Endometrium (tissue), 2 donors: Measurements from ENCODE around the gene DAZL.

ENCODE experiments used
- FAIRE-seq: peaks from 2 replicates; lab custom pipeline; 2012; peaks lifted over from hg19 to GRCh38; lab: Jason Lieb, UNC
- donor health status: control.
- donor health status: control.

DAZL gene

DNA sequence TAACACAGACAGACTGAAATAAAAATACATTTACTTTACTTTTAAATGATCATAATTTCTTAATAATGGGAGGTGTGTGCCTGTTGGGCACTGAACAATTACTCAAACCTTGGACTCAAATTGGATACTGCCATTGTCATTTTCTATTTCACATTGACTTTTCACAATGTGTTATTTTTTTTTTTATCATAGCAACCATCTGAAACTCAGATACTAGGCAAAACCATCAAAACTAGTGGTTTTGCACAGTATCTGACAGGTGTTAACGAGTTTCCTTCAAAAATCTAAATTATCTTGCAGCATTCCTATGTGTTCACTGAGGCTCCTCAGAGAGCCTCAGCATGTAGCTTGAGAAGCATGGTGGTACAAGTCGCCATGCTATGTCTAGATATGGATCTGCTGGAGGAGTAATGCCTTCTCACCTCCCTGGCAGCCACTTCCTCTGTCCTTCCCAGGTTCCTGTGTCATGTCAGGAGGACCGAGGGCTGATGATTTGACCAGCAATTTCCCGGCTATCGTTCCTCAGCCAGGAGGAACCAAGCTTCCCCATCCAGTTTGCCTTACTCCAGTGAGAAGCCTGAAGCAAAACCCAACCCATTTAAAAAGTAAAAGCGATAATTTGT is 61.9 kb downstream of the DAZL start:
- FAIRE-seq: no peak

DNA sequence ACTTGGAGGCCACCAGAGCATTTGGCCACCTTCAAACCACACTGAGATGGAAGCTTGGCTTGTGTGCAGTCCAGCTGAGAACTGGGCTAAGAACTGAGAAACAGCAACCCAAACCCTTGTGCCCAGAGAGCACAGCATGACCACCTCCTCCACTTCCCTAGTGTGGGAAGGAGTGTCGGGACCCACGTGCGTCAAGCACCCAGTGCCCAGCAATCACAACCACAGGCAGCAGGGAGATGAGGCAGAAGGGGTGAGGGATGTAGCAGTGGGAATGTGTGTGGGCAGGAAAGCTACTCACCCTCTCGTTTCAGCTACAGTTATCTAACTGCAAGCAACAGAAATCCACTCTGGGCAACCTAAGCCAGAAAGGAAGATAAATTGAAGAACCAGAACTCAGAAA is 66.7 kb downstream of the DAZL start:
- FAIRE-seq: no peak

DNA sequence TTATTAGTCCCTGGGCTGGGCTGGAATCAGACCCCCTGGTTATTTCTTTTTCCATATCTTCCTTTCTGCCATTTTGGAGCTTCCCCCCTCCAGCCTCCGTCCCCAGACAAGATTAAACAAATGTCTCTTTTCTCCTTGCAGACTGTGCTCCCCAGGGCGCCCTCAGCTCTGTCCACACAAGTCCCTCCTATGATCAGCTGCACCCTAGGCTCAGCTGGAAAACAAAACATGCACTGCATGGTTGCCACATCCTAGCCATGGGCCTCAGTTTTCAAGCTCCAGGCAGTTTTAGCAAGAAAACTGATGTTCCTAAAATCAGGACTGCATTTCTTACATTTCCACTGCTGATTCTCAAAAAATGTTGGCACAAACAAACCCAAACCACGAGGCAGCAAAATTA is 68.2 kb downstream of the DAZL start:
- no peak for FAIRE-seq
